ENCODE data around the gene GOLIM4.

GRCh38 chr3:167976516-167977361 lies 119.0 kb downstream of the GOLIM4 start:
- TF ChIP-seq ZNF274 (IDR thresholded peaks at IDR 0.05; ENCODE audit: low read depth, low read length) = no peak
- no peak for TF ChIP-seq SUZ12 (IDR thresholded peaks at IDR 0.05; ENCODE audit: extremely low read depth, insufficient read depth, insufficient read length)
- TF ChIP-seq YY1 (IDR thresholded peaks at IDR 0.05; ENCODE audit: insufficient read depth, insufficient read length) = no peak

Data from NT2/D1 (cell line).